Measurements from ENCODE around the gene KLHDC4.

The KLHDC4 gene

GRCh38 chr16:87757841-87758426 is 7.9 kb downstream of the KLHDC4 start:
- FAIRE-seq (no peak), DNase-seq (ENCODE audit: insufficient read length) (no peak)
- TF ChIP-seq TAF1 (IDR thresholded peaks at IDR 0.05; ENCODE audit: borderline replicate concordance, low read depth, low read length): no peak
- TF ChIP-seq POLR2AphosphoS5 (IDR thresholded peaks at IDR 0.05; ENCODE audit: low read depth, low read length): no peak
- TF ChIP-seq POLR2A (IDR thresholded peaks at IDR 0.05; ENCODE audit: low read depth, low read length): no peak

- DNase-seq (ENCODE audit: insufficient read length) (no peak), FAIRE-seq (no peak)
- TF ChIP-seq TAF1 (IDR thresholded peaks at IDR 0.05; ENCODE audit: borderline replicate concordance, low read depth, low read length): no peak
- TF ChIP-seq POLR2A (IDR thresholded peaks at IDR 0.05; ENCODE audit: low read depth, low read length): no peak
- TF ChIP-seq POLR2AphosphoS5 (IDR thresholded peaks at IDR 0.05; ENCODE audit: low read depth, low read length): no peak
These were observed 11.3 kb downstream of the KLHDC4 start for GRCh38 chr16:87754535-87754934.

- FAIRE-seq (no peak), DNase-seq (ENCODE audit: insufficient read length) (no peak)
- TF ChIP-seq POLR2AphosphoS5 (IDR thresholded peaks at IDR 0.05; ENCODE audit: low read depth, low read length) (no peak), POLR2A (IDR thresholded peaks at IDR 0.05; ENCODE audit: low read depth, low read length) (no peak), TAF1 (IDR thresholded peaks at IDR 0.05; ENCODE audit: borderline replicate concordance, low read depth, low read length) (no peak)
These were observed 18.0 kb downstream of the KLHDC4 start for GRCh38 chr16:87747626-87748414.

- TF ChIP-seq TAF1 (IDR thresholded peaks at IDR 0.05; ENCODE audit: borderline replicate concordance, low read depth, low read length) (no peak), POLR2A (IDR thresholded peaks at IDR 0.05; ENCODE audit: low read depth, low read length) (no peak)
- DNase-seq (ENCODE audit: insufficient read length): no peak
- FAIRE-seq: no peak
These were observed 19.6 kb downstream of the KLHDC4 start for GRCh38 chr16:87746178-87746577.

DNA sequence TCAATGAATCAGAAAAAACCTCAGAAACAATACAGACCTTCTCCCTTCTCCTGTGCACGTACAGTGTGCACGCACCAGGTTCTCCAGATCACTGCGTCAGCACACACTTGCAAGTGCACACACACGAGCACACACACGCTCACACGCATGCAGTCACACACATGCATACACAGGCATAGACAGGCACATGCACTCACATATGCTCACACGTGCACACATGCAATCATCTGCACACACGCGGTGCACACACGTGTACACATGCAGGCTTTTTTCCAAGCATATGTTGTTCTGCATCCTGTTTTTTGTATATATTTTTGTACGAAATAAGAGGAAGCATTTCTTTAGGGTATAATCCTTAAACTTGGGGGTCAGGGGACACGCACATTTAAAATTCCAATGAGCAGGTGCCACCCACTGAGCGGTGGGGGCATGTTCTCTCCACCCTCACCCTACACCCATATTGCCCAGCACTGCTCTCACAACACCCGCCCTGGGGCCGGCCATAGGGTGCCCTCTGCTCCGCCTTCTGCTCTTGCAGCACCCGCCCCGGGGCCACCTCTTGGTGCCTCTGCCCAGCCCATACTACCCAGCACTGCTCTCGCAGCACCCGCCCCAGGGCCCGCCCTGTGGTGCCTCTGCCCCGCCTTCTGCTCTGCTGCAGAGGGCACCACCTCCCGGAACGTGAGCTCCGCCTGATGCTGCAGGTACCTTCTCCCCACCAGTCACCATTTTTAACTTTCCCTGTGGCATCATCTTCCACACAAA is 20.9 kb downstream of the KLHDC4 start:
- no peak for DNase-seq (ENCODE audit: insufficient read length)
- no peak for FAIRE-seq
- TF ChIP-seq POLR2A (IDR thresholded peaks at IDR 0.05; ENCODE audit: low read depth, low read length) (no peak), POLR2AphosphoS5 (IDR thresholded peaks at IDR 0.05; ENCODE audit: low read depth, low read length) (no peak; the same call in 1 of the 2 replicates), TAF1 (IDR thresholded peaks at IDR 0.05; ENCODE audit: borderline replicate concordance, low read depth, low read length) (no peak)

DNA sequence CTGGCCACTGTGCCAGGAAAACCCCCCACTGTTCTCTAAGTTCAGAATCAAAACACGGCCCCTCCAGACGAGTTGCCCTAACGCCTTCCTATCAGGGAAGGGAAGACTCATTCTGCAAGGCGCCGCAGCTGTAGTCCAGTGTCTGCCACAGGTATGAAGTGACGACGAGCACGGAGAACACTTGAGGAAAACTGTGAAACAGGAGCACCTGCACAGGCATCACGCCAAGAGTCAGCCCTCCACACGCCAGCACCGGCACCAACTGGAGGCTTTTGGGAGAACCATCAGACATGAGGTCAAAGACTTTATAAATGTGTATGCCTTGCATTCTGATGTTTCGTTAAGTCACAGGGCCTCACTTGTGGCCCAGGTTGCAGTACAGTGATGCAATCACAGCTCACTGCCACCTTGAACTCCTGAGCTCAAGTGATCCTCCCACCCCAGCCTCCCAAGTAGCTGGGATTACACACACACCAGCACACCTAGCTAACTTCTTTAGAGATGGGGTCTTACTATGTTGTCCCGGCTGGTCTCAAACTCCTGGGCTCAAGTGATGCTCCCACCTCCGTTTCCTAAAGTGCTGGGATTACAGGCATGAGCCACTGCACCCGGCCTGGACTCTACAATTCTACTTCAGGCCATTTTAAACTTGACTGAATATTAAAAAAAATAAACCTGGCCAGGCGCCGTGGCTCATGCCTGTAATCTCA is 22.9 kb downstream of the KLHDC4 start:
- no peak for TF ChIP-seq POLR2A (IDR thresholded peaks at IDR 0.05; ENCODE audit: low read depth, low read length)
- no peak for TF ChIP-seq POLR2AphosphoS5 (IDR thresholded peaks at IDR 0.05; ENCODE audit: low read depth, low read length)
- no peak for TF ChIP-seq TAF1 (IDR thresholded peaks at IDR 0.05; ENCODE audit: borderline replicate concordance, low read depth, low read length)
- FAIRE-seq (no peak), DNase-seq (ENCODE audit: insufficient read length) (no peak)

DNA sequence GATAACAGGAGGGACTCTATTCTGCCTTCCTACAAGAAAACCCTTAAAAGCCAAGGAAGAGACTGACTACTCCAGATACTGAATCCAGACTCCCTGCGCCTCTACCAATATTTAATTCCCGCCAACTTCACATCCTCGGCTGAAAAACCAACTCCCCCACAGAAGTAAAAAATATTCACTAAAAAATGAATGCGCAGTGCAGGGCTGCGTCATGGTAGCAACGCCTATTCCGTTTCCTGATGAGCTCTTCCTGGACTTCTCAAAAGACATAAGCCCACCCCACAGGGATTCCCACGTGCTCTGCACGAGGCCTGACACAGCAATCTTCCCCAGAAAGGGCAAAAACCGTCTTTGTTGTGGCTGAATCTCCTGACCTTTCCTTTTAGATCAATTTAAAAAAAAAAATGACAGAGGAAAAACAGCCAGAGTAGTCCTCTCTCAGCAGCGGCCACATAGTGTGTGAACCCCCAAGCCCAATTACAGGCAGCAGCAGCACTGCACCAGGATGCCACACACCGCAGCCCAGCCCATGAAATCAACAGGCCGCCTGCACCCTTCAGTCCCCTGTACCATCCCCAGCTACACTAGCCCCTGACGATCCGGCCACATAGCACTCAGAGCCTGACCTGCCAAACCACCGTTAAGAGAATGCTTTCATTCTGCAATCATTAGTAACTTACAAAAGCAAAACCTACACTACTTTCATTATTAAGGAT is 23.9 kb downstream of the KLHDC4 start:
- TF ChIP-seq POLR2AphosphoS5 (IDR thresholded peaks at IDR 0.05; ENCODE audit: low read depth, low read length): no peak
- DNase-seq (ENCODE audit: insufficient read length) (no peak), FAIRE-seq (no peak)

DNA sequence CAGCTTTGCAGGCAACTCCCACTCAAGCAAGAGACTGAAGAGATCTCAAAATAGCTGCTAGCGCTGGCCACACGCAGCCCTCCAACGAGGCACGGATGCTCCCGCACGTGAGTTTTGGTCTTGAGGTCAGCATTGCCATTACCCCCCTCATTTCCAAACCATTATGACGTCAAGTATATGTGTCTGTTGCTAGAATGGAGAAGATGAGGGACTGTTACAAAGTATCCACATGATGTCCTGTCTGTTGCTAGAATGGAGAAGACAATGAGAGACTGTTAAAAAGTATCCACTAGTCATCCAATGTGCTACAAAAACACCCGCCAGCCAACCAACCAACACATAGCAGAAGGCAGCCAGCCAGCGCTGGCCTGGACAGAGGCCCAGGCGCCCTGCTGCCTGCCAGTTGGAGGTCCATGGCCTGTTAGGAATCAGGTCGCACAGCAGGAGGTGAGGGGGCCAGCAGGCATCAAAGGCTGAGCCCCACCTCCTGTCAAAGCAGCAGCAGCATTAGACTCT is 24.8 kb downstream of the KLHDC4 start:
- TF ChIP-seq POLR2A (IDR thresholded peaks at IDR 0.05; ENCODE audit: low read depth, low read length) (no peak), POLR2AphosphoS5 (IDR thresholded peaks at IDR 0.05; ENCODE audit: low read depth, low read length) (no peak), TAF1 (IDR thresholded peaks at IDR 0.05; ENCODE audit: borderline replicate concordance, low read depth, low read length) (no peak)
- DNase-seq (ENCODE audit: insufficient read length) (no peak), FAIRE-seq (no peak)

DNA sequence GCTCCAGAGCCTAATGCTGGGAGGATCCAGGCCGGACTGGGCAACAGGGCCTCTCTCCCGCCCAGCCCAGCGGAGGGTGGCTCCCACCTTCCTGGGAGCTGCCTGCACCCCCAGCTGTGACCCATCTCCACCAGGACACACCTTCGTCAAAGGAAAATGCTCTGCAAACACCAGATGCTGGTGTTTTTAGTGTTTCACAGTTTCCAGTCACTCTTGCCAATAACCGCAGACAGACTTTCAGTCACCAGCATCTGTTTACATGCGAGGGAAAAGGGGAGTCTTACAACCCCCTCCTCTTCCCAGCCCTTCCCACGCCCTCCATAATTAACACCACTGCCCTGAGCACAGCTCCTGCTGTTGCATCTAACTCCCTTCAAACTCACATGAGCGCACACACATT is 25.3 kb downstream of the KLHDC4 start:
- no peak for DNase-seq (ENCODE audit: insufficient read length)
- FAIRE-seq: no peak
- no peak for TF ChIP-seq POLR2AphosphoS5 (IDR thresholded peaks at IDR 0.05; ENCODE audit: low read depth, low read length)
- TF ChIP-seq POLR2A (IDR thresholded peaks at IDR 0.05; ENCODE audit: low read depth, low read length): no peak
- no peak for TF ChIP-seq TAF1 (IDR thresholded peaks at IDR 0.05; ENCODE audit: borderline replicate concordance, low read depth, low read length)

DNA sequence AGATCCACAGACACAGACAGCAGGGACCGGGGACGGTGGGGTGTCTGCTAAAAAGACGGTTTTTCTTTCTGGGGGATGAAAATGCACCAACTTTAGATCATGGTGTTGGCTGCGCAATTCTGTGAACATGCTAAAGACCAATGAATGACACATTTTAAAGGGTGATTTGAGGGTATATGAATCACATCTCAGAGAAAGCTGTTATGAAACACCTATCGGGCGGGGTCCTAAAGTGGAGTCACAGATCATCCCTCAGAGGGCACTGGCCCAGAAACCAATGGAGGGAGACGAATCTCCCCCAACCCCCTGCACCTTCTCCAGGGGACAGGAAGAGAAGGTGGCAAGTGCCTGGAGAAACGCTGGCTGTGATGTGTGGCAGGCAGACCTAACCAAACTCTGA is 26.0 kb downstream of the KLHDC4 start:
- TF ChIP-seq TAF1 (IDR thresholded peaks at IDR 0.05; ENCODE audit: borderline replicate concordance, low read depth, low read length) (no peak), POLR2AphosphoS5 (IDR thresholded peaks at IDR 0.05; ENCODE audit: low read depth, low read length) (no peak), POLR2A (IDR thresholded peaks at IDR 0.05; ENCODE audit: low read depth, low read length) (no peak)
- FAIRE-seq: no peak
- DNase-seq (ENCODE audit: insufficient read length): no peak

DNA sequence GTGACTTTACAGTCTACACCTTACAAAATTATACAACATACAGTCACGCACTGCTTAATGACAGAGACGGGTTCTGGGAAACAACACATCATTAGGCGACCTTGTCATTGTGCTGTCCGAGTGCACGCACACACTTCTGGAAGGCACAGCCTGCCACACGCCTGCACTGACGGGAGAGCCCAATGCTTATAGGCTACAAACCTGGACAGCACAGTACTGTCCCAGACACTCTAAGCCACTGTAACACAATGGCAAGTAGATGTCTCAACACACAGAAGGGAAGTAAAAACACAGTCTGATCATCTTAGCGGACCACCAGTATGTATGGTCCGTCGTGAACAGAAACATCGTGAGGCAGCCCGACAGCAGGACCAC is 29.8 kb downstream of the KLHDC4 start:
- no peak for FAIRE-seq
- no peak for DNase-seq (ENCODE audit: insufficient read length)
- TF ChIP-seq TAF1 (IDR thresholded peaks at IDR 0.05; ENCODE audit: borderline replicate concordance, low read depth, low read length): no peak
- TF ChIP-seq POLR2A (IDR thresholded peaks at IDR 0.05; ENCODE audit: low read depth, low read length): no peak
- no peak for TF ChIP-seq POLR2AphosphoS5 (IDR thresholded peaks at IDR 0.05; ENCODE audit: low read depth, low read length)

Data from GM12892 (cell line).